CD4-positive, alpha-beta T cell treated with Interferon alpha-2 for 1 hour (primary cell): ENCODE data around the gene DBN1.

ENCODE experiments used
- DNase-seq, 2 donors: peaks; one replicate each; pipeline ENCODE4 v3.0.0-alpha.2; 2020 to 2022

The DBN1 gene

GRCh38 chr5:177504086-177505056 is 30.9 kb upstream of the DBN1 start:
- no peak for DNase-seq

DNA sequence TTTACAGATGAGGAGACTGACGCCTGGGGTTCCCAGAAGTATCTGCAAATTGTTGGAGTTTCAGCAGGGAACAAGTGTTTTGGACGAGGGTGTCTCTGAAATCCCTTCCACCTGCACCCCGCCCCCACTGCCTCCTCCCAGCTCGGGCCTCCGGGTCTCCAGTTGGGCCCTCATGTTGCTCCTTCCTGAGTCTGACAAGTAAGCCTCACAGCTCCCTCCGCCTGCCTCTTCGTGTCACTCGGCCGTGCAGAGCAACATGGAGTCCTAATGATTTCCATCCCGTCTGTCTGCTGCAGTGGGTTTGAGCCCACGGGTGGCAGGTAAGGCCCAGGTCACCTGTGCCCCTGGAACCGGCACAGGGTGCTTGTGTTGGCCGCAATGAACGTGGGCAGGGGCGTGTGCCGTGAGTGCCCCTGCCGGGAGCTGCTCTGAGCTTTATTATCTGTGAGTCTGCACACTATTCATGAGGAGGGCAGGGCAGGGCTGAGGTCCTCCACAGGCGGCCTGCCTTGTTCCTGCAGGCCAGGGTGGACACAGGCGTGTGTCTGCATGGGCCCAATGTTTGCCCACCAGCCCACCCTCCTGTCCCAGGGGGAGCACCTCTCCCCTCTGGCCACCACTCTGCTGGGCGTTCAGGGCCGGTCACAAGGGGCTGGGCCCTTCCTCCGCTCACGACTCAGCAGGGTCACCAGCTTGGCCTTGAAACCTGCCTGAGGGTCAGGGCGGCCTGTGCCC is 30.1 kb upstream of the DBN1 start:
- no peak for DNase-seq

DNA sequence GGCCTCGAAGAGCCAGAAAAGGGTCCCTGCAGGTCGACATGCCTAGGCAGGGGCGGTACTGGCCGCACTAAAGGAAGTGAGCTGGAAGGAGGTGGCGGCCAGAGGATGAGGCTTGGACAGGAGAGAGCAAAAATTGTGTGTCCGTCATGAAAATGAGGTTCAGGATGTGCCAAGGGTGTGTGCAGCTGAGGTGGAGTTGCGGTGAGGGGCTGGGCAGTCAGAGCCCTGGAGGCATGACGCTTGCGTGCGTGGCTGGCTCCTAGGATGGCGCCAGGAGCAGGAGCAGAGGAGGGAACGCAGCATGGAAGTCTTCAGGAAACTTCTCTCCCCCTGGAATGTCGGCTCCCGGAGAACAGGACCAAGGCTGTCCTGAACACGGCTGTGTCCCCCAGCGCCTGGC is 29.5 kb upstream of the DBN1 start:
- DNase-seq: no peak

DNA sequence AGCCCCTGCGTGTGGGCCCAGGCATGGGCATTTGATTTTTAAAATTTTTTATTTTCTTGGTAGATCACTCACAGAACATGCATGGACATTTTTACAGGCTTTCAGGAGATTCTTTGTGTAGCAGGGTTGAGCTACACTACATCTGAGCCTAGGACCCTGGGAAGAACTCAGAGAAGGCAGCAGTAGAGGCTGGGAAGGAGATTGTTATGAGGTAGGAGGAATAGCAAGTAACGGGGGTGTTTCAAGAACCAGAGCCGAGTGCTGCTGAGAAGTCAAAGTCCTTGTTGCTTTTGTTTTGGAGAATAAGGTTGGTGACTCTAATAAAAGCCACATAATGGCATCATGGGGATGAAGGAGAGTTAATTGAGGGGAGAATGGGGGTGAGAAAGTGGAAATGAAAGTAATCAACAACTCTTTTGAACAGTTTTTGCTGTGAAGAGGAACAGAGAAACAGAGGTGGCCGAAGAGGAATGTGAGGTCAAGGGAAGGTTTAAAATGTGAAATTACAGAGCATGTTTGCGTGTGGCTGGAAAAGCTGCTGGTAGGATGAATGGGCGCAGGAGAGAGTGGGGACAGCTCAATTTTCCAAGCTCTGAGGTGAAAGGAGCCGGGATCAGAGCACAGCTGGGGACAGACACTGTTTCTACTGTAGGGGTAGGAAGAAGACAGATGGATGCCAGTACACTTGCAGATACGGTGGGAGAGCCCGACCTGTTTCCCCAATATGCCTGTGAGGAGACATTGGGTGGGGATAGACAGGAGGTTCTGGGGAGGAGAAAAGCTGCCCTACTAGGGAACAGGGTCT is 28.6 kb upstream of the DBN1 start:
- DNase-seq: no peak

- peak; percentile 78 to 84 for DNase-seq
Observed at GRCh38 chr5:177500685-177501522, 27.5 kb upstream of the DBN1 start.

DNA sequence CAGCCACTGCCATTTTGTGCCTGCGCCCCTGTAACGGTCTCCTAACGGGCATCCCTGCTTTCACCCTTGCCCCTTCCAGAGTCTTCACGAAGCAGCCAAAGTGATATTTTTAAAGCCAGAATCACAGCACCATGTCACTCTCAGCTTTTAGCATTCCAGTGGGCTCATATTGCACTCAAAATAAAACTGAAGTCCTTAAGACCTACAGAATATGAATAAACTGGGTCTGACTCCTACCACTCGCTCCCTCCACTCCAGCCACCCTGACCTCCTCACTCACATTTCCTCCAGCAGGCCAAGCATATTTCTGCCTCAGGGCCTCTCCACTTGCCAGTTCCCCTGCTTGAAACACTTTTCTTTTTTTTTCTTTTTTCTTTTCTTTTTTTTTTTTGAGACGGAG is 26.4 kb upstream of the DBN1 start:
- no peak for DNase-seq

GRCh38 chr5:177498013-177498787 is 24.8 kb upstream of the DBN1 start:
- no peak for DNase-seq

DNA sequence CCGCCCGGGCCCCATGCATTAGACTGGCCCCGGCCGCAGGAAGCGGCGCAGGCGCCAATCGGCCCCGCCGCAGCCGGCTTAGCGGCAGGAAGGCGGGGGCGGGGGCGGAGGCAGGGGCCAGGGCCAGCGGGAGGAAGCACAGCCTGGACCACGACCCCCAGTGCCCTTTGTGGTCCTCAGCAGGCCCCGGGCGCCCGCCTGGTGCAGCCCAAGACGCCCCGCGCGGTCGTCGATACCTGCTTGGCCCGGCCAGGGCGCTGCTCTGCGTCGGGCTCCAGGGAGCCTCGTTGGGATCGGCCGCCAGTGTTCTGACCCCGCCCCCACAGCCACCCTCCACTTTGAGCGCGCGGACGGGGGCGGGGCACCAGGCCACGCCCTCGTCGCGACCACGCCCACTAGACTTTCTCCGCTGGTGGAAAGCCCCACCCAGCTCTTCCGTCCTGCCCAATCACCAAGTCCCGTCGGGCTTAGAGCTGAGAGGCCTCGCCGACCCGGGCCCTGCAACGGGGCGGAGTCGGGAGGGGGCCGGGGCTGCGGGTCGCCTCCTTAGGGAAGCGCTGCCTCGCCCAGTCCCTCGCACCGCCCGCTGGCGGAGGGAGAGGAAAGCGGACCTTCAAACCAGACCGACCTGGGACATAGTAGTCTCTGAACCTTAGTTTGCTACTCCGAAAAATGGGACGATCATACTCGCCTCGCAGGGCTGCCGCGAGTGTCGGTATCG is 24.0 kb upstream of the DBN1 start, which contains the start of gene PDLIM7:
PDLIM7 (minus strand) TSS at position 313 of the 721 bp plus-strand sequence. CDS start 1,092 bp downstream, outside the sequence.
- DNase-seq: peak; percentile 94 to 96

- no peak for DNase-seq
Observed at GRCh38 chr5:177496727-177497291, 23.4 kb upstream of the DBN1 start.

GRCh38 chr5:177496070-177496726 is 22.8 kb upstream of the DBN1 start:
- no peak for DNase-seq

DNA sequence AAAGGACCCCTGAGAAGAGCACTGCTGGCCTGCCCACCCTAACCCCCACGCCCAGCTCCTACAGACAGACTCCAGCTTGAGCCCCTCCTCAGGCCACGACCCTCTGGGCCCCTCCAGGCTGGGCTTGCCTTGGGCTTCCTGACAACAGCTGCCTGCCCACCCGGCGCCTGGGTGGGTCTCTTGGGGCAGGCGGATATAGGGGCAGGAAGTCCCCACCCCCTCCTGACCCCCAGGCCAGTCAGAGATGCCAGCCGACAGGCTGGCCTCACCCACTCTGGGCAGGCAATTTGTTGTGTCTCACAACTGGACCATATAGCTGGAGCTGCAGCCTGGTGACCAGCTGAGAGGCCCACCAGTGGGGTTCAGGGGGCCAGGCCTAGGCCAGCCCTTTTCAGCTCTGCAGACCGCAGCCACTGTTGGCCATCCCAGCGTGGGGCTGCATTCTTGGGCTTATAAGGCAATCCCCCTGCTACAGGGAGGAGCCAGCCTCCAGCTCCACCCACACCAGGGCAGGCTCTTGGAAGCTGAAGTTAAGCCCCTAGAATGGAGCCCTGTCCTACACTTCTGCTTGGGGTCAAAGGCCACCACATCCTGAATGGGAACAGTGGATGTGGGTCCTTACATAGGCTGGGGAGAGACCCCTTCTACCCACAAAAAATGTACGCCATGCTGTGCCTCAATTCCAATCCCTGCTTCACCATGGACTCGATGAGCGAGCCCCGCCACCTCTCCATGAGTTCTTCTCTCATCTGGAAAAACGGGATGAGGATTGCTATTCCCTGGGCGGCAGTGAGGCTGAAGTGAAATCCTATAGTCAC is 22.0 kb upstream of the DBN1 start:
- DNase-seq: no peak

DNA sequence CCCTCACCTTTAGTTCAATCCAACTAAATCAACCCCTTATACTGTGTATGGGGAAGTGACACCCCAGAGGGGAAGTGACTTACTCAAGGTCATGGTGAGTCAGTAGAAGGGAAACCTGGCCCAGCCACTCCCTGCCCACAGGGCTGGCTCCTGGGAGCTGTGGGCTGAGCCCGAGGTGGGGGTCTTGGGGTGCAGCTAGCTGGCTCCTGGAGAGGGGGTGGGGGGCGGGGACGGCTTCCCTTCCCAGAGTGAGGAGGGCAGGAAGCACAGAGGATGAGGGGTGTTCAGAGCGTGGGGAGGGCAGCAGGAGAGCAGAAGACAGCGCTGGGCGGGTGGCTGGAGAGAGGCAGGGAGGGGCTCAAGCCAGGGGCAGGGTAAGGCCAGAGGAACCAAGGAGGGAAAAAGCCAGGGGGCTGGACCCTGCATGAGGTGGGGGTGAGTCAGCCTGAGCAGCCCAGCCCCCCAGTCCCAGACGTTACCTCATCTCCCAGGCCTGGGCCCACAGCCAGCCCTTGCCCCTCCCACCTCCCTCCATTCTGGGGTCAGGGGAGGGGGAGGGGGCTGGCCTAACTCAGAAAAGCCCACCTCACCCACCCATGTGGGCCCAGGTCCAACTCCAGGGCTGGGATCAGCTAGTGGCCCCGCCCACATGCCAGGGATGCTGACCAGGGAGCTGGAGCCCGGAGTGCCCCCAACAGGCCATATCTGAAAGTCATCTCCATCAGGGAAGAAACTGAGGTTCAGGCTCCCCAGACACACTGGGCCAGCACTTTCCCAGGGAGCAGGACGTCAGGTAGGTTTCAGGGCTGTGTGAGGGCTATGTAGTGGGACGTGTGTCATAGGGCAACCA is 21.1 kb upstream of the DBN1 start:
- DNase-seq: peak in 1 of 2 donors; percentile 65

- no peak for DNase-seq
Observed at GRCh38 chr5:177493795-177494345, 20.4 kb upstream of the DBN1 start.

DNA sequence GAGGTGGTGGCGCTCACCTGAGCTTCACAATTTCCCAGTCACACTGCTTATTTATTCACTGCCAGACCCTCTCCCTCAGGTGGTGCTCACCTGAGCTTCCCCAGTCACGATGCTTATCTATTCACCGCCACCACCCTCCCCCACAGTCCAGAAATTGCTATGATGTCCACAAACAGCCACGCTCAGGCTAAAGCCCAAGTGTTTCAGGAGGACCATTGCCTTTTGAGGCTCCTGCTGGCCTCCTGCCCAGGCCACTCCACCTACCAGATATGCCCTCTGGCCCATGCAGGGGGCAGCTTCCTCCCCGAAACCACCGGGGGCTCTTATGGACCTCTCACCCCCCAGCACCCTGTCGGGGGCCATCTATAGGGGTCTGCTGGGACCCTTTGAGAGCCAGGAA is 19.4 kb upstream of the DBN1 start:
- DNase-seq: no peak

DNA sequence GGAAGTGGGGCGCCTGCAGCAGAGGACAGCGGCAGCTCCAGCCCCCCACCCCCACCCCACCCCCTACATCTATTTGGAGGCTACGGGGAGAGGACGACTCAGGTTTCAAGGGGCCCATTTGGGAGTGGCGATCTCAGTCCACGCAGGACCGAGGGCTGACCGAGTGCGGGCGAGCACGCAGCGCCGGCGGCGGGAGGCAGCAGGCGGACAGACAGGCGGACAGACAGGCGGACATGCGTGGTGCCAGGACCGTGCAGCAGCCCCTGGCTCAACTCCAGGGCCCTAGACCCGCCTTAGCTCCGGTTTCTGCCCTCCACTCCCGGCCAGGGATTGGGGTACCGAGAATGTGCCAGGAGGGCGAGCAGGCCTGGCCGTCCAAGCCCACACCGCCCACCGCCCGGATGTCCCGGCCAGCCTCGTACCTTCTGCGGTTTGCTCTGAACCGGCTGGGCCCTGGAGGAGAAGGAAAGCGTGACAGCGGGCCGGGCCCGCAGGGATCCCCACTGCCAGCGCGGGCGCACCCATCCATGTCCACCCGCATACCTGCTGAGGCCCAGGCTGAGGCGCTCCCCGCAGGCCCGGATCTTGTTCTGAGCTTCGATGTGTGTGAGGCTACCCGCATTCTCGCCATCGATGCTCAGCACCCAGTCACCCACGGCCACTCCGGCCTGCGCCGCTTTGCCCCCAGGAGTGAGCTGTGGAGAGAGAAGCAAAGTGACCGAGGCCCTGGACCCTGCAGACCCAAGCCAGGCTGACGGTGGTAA is 18.7 kb upstream of the DBN1 start:
- DNase-seq: no peak

GRCh38 chr5:177491429-177491945 is 18.1 kb upstream of the DBN1 start:
- DNase-seq: no peak
